ENCODE data around the gene STIP1. TPM values are rescaled to one million over a fixed set of nuclear protein-coding genes. Genes with fewer than 3 reads are reported as not detected.

The STIP1 gene
- total RNA-seq, 1 experiment from 2014 or later = 171 TPM

GRCh38 chr11:64232182-64232966, 46.4 kb downstream of the STIP1 start:
- DNase-seq (ENCODE audit: unreplicated experiment) = no peak
- ChIA-PET POLR2A (interaction anchor here (0.7 to 11.9 kb wide), 7 partner anchors 8 to 258 kb away, joined by 3 to 122 read pairs (median 3); partner anchors contain the start of genes COX8A, FKBP2, PLCB3 and PPP1R14B), CTCF (interaction anchor here (0.7 to 1.7 kb wide), 4 partner anchors 19 to 507 kb away, joined by 3 to 7 read pairs (median 3); partner anchors contain the start of gene PLCB3)
- peaks cover 17% of the 10 kb centered on the region for H3K4me1 Mint-ChIP-seq (ENCODE audit: insufficient read depth, unreplicated experiment)
- H3K4me3 Mint-ChIP-seq (ENCODE audit: unreplicated experiment) = peak overlapping the region; percentile 77
- no peaks in the 10 kb centered on the region for H3K9me3 Mint-ChIP-seq (ENCODE audit: unreplicated experiment)
- no peak for TF ChIP-seq CTCF (IDR thresholded peaks at IDR 0.05; ENCODE audit: unreplicated experiment)
- intact Hi-C loops (cut with micrococcal nuclease) = no loop called here
- H3K36me3 Mint-ChIP-seq (ENCODE audit: insufficient read depth, unreplicated experiment) = peaks cover 11% of the 10 kb centered on the region
- no TSS peak for BruUV-seq (replicated peaks)
- no peak overlapping the region for H3K27ac Mint-ChIP-seq (ENCODE audit: low read depth, unreplicated experiment)
- H3K27me3 Mint-ChIP-seq (ENCODE audit: insufficient read depth, unreplicated experiment) = no peaks in the 10 kb centered on the region

DNA sequence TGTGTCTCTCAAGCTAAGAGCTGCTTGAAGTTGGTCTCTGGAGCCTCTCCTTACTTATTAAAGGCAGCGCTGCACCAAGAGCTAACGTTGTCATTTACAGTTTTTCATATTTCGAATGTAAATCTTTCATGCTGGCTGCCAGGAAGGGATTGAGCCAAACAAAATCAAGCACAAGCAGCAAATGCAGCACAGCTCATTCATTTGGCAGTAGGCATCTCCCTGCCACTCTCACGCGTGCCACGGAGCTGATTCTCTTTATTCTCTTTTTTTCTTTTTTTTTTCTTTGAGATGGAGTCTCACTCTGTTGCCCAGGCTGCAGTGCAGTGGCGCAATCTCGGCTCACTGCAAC, 47.0 kb downstream of the STIP1 start:
- TF ChIP-seq CTCF (IDR thresholded peaks at IDR 0.05; ENCODE audit: unreplicated experiment) = no peak
- Mint-ChIP-seq H3K27me3 (ENCODE audit: insufficient read depth, unreplicated experiment) (no peaks in the 10 kb centered on the region), H3K9me3 (ENCODE audit: unreplicated experiment) (no peaks in the 10 kb centered on the region), H3K36me3 (ENCODE audit: insufficient read depth, unreplicated experiment) (peaks cover 17% of the 10 kb centered on the region), H3K4me3 (ENCODE audit: unreplicated experiment) (peak overlapping the region; percentile 77), H3K27ac (ENCODE audit: low read depth, unreplicated experiment) (peak overlapping the region; percentile 19), H3K4me1 (ENCODE audit: insufficient read depth, unreplicated experiment) (peaks cover 17% of the 10 kb centered on the region)
- CTCF ChIA-PET = interaction anchor here (0.6 to 1.7 kb wide), 5 partner anchors 18 to 508 kb away, joined by 3 to 7 read pairs (median 3); partner anchors contain the start of gene PLCB3
- no TSS peak for BruUV-seq (replicated peaks)
- POLR2A ChIA-PET = interaction anchor here (0.7 to 11.9 kb wide), 3 partner anchors 9 to 36 kb away, joined by 3 to 122 read pairs (median 5); partner anchors contain the start of genes FKBP2 and PPP1R14B
- intact Hi-C loops (cut with micrococcal nuclease) = no loop called here
- DNase-seq (ENCODE audit: unreplicated experiment) = no peak

DNA sequence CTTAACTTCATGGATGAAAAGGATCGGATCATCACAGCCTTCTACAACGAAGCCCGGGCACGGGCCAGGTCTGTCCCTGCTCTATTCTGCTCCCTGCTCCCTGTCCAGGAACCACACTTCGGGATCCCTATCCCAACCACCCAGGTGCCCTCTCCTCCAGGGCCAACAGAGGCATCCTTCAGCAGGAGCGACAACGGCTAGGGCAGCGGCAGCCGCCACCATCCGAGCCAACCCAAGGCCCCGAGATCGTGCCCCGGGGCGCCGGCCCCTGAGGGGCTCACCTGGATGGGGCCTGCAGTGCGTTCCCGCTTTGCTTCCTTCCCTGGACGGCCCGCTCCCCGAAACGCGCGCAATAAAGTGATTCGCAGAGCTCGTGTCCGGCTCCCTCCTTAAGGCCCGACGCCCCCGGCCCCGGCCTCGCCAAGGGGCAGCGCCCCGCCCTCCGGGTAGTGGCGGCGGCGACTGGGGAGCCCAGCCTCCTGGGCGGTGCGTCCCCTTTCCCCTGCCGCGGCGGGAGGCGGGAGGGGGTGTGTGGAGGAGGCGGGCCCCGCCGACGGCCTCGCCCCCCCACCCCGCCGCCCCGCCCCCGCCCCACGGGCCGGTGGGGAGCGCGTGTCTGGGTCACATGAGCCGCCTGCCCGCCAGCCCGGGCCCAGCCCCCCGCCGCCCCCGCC, 48.1 kb downstream of the STIP1 start, which contains the start of gene VEGFB:
Gene VEGFB, plus strand, starts transcription at position 672 of the 674 bp plus-strand sequence. CDS start 250 bp downstream, outside the sequence.
- peaks cover 25% of the 10 kb centered on the region for H3K36me3 Mint-ChIP-seq (ENCODE audit: insufficient read depth, unreplicated experiment)
- intact Hi-C loops (cut with micrococcal nuclease) = no loop called here
- DNase-seq (ENCODE audit: unreplicated experiment) = peak; percentile 58
- ChIA-PET CTCF (interaction anchor here (0.8 to 1.7 kb wide), 2 partner anchors 36 to 70 kb away, joined by 3 to 7 read pairs; no protein-coding TSS in a partner anchor), POLR2A (interaction anchor here (11.9 kb wide), 1 partner anchor 10 kb away, joined by 122 read pairs; the partner anchor contains the start of genes FKBP2 and PPP1R14B)
- H3K4me1 Mint-ChIP-seq (ENCODE audit: insufficient read depth, unreplicated experiment) = peaks cover 17% of the 10 kb centered on the region
- peak within 1 kb of the TSS; percentile 19 for H3K27ac Mint-ChIP-seq (ENCODE audit: low read depth, unreplicated experiment)
- H3K4me3 Mint-ChIP-seq (ENCODE audit: unreplicated experiment) = peak within 1 kb of the TSS; percentile 73
- BruUV-seq (replicated peaks) = no TSS peak
- no peaks in the 10 kb centered on the region for H3K27me3 Mint-ChIP-seq (ENCODE audit: insufficient read depth, unreplicated experiment)
- TF ChIP-seq CTCF (IDR thresholded peaks at IDR 0.05; ENCODE audit: unreplicated experiment) = no peak
- no peaks in the 10 kb centered on the region for H3K9me3 Mint-ChIP-seq (ENCODE audit: unreplicated experiment)

Data from MCF 10A (cell line).